ENCODE results near the gene KCNN4.
A peak's percentile ranks its signal among the peaks of the same experiment; 100 is the strongest.
"Not testable (repeated sequence)": the region's sequence is repeated elsewhere in the genome, so short reads cannot be mapped to it uniquely, and the experiment has no call there.

KCNN4 gene

DNA sequence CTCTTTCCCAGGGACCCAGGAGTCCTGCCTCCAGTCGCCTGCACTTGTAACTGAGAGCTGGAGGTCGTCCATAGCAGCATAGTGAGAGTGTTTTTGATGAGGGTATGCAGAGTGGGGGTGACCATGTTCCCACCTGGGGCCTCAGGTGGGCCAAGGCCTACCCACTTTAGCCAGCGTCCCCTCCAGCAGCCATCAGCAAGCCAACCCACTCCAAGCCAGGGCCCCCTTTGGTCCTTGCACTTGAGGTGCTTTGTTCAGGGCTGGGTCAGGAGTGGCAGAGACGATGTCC lies 14.1 kb downstream of the KCNN4 start:
- no peaks in the 10 kb centered on the region for H3K9me2 ChIP-seq (replicated peaks; ENCODE audit: low read depth, low read length)
- TF ChIP-seq EZH2phosphoT487 (IDR thresholded peaks at IDR 0.05; ENCODE audit: borderline replicate concordance): no peak
- TF ChIP-seq, protein P1, sequence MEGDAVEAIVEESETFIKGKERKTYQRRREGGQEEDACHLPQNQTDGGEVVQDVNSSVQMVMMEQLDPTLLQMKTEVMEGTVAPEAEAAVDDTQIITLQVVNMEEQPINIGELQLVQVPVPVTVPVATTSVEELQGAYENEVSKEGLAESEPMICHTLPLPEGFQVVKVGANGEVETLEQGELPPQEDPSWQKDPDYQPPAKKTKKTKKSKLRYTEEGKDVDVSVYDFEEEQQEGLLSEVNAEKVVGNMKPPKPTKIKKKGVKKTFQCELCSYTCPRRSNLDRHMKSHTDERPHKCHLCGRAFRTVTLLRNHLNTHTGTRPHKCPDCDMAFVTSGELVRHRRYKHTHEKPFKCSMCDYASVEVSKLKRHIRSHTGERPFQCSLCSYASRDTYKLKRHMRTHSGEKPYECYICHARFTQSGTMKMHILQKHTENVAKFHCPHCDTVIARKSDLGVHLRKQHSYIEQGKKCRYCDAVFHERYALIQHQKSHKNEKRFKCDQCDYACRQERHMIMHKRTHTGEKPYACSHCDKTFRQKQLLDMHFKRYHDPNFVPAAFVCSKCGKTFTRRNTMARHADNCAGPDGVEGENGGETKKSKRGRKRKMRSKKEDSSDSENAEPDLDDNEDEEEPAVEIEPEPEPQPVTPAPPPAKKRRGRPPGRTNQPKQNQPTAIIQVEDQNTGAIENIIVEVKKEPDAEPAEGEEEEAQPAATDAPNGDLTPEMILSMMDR (conservative IDR thresholded peaks at IDR 0.05; ENCODE audit: low read length): peak; percentile 31; the same call in 1 of the 2 replicates
- H3K9me3 ChIP-seq (ENCODE audit: insufficient read depth, low read depth, low read length): no peaks in the 10 kb centered on the region
- no peaks in the 10 kb centered on the region for H3F3A ChIP-seq (ENCODE audit: low read depth)
- H3K4me3 ChIP-seq (ENCODE audit: low read length, poor library complexity, severe bottlenecking): no peak overlapping the region
- H3K4me2 ChIP-seq (ENCODE audit: low read depth, low read length, poor library complexity, severe bottlenecking): no peak overlapping the region
- no peak overlapping the region for H3K9ac ChIP-seq (ENCODE audit: low read depth, low read length, poor library complexity, severe bottlenecking)
- H3K4me1 ChIP-seq (ENCODE audit: insufficient read depth, low read length, poor library complexity, severe bottlenecking): no peaks in the 10 kb centered on the region
- H3K79me2 ChIP-seq (ENCODE audit: insufficient read depth, low read length): no peaks in the 10 kb centered on the region
- H3K27me3 ChIP-seq (ENCODE audit: insufficient read depth, low read length, poor library complexity, severe bottlenecking): no peaks in the 10 kb centered on the region
- H2AFZ ChIP-seq (ENCODE audit: low read length): no peak overlapping the region
- no peaks in the 10 kb centered on the region for H4K20me1 ChIP-seq (ENCODE audit: insufficient read depth, low read length, poor library complexity, severe bottlenecking)
- peaks cover 11% of the 10 kb centered on the region; the same call in 1 of the 2 replicates for H3K36me3 ChIP-seq (ENCODE audit: insufficient read depth, low read length)

DNA sequence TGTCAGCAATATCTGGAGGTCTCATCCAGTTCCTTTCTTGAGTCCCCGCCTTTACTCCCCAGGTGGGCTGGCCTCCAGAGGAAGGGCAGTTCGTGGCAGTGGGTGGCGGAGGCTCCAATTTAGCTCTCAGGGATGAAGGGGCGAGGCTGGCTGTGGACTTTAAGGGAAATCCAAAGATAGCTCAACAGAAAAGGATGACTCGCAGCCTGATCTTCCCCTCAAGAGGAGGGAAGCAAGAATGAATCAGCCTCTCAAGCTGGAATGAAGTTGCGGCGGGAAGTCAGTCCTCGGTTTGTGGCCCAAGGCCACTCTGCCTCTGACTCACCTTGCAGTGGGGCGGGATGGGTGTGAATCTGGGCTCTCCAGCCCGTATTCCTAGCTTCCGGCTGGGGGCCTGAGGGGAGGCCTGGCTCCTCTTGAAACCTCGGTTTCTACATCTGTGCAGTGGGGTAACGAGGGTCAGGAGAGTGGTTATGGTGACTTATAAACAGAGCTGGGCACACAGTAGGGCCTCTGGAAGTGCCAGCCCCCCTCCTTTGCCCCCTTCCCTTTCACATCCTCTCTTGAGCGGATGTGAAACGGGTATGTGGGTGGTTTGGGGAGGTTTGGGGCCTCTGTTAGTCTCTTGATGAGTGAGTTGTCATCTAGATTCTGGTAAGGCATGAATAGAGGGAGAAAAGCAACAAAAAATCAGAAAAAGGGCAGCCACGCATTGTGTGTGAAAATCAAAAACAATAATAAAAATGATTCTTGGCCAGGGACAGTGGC lies 15.5 kb downstream of the KCNN4 start:
- no peak overlapping the region for H2AFZ ChIP-seq (ENCODE audit: low read length)
- H3K4me2 ChIP-seq (ENCODE audit: low read depth, low read length, poor library complexity, severe bottlenecking): no peak overlapping the region
- no peak overlapping the region for H3K9ac ChIP-seq (ENCODE audit: low read depth, low read length, poor library complexity, severe bottlenecking)

GRCh38 chr19:43764684-43765083 lies 16.1 kb downstream of the KCNN4 start:
- H3K9ac ChIP-seq (ENCODE audit: low read depth, low read length, poor library complexity, severe bottlenecking); H3F3A ChIP-seq (ENCODE audit: low read depth); H2AFZ ChIP-seq (ENCODE audit: low read length); H3K9me2 ChIP-seq (replicated peaks; ENCODE audit: low read depth, low read length); H3K36me3 ChIP-seq (ENCODE audit: insufficient read depth, low read length); H3K4me3 ChIP-seq (ENCODE audit: low read length, poor library complexity, severe bottlenecking); H3K9me3 ChIP-seq (ENCODE audit: insufficient read depth, low read depth, low read length); H3K79me2 ChIP-seq (ENCODE audit: insufficient read depth, low read length); H3K4me2 ChIP-seq (ENCODE audit: low read depth, low read length, poor library complexity, severe bottlenecking); H3K4me1 ChIP-seq (ENCODE audit: insufficient read depth, low read length, poor library complexity, severe bottlenecking); H3K27me3 ChIP-seq (ENCODE audit: insufficient read depth, low read length, poor library complexity, severe bottlenecking); H4K20me1 ChIP-seq (ENCODE audit: insufficient read depth, low read length, poor library complexity, severe bottlenecking): not testable (repeated sequence)

More for the DNA sequence above, 15.5 kb downstream of the KCNN4 start:
- no peak overlapping the region for H3K4me3 ChIP-seq (ENCODE audit: low read length, poor library complexity, severe bottlenecking)
- no peak for TF ChIP-seq EZH2phosphoT487 (IDR thresholded peaks at IDR 0.05; ENCODE audit: borderline replicate concordance)
- TF ChIP-seq, protein P1 (conservative IDR thresholded peaks at IDR 0.05; ENCODE audit: low read length): no peak
- H3F3A ChIP-seq (ENCODE audit: low read depth): no peaks in the 10 kb centered on the region
- no peaks in the 10 kb centered on the region for H4K20me1 ChIP-seq (ENCODE audit: insufficient read depth, low read length, poor library complexity, severe bottlenecking)
- no peaks in the 10 kb centered on the region for H3K27me3 ChIP-seq (ENCODE audit: insufficient read depth, low read length, poor library complexity, severe bottlenecking)
- no peaks in the 10 kb centered on the region for H3K9me3 ChIP-seq (ENCODE audit: insufficient read depth, low read depth, low read length)
- no peaks in the 10 kb centered on the region for H3K9me2 ChIP-seq (replicated peaks; ENCODE audit: low read depth, low read length)
- H3K4me1 ChIP-seq (ENCODE audit: insufficient read depth, low read length, poor library complexity, severe bottlenecking): no peaks in the 10 kb centered on the region
- peaks cover 8% of the 10 kb centered on the region; the same call in 1 of the 2 replicates for H3K36me3 ChIP-seq (ENCODE audit: insufficient read depth, low read length)
- no peaks in the 10 kb centered on the region for H3K79me2 ChIP-seq (ENCODE audit: insufficient read depth, low read length)

DNA sequence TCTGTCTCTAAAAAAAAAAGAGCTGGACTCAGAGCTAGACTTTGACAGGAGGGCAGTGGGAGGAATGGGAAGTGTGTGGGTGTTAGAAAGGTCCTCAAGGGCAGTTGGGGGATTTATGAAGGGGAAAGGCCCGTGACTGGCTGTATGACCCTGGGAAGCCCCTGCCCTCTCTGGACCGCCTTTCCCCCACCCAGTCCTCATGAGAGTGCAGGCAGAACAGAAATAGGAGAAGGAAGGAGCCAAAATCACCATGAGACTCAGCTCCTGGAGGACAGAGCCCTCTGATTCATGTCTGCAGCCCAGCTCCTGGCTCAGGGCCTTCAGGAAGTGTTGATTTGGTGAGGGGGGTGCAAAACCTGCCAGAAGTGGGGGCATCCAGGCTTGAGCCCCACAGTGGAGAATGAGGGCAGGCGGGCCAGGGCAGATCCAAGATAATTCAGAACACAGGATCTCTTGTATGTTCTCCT lies 17.3 kb downstream of the KCNN4 start:
- H3K4me1 ChIP-seq (ENCODE audit: insufficient read depth, low read length, poor library complexity, severe bottlenecking): no peaks in the 10 kb centered on the region
- H2AFZ ChIP-seq (ENCODE audit: low read length): no peak overlapping the region
- H3K27me3 ChIP-seq (ENCODE audit: insufficient read depth, low read length, poor library complexity, severe bottlenecking): no peaks in the 10 kb centered on the region

More for the DNA sequence above, 17.3 kb downstream of the KCNN4 start:
- Histone ChIP-seq H3K36me3 (ENCODE audit: insufficient read depth, low read length) (no peaks in the 10 kb centered on the region), H3K4me3 (ENCODE audit: low read length, poor library complexity, severe bottlenecking) (no peak overlapping the region), H3F3A (ENCODE audit: low read depth) (no peaks in the 10 kb centered on the region), H3K9me3 (ENCODE audit: insufficient read depth, low read depth, low read length) (no peaks in the 10 kb centered on the region), H4K20me1 (ENCODE audit: insufficient read depth, low read length, poor library complexity, severe bottlenecking) (no peaks in the 10 kb centered on the region), H3K9me2 (replicated peaks; ENCODE audit: low read depth, low read length) (no peaks in the 10 kb centered on the region), H3K79me2 (ENCODE audit: insufficient read depth, low read length) (no peaks in the 10 kb centered on the region), H3K4me2 (ENCODE audit: low read depth, low read length, poor library complexity, severe bottlenecking) (no peak overlapping the region), H3K9ac (ENCODE audit: low read depth, low read length, poor library complexity, severe bottlenecking) (no peak overlapping the region)
- TF ChIP-seq EZH2phosphoT487 (IDR thresholded peaks at IDR 0.05; ENCODE audit: borderline replicate concordance): no peak
- TF ChIP-seq, protein P1 (conservative IDR thresholded peaks at IDR 0.05; ENCODE audit: low read length): no peak

Data from Loucy (cell line).